SK-N-MC (cell line): ENCODE data around the gene OTUD3.

Experiments
- EZH2 ChIP-seq: fragments of 200-600 bp; sonication (generic); IDR thresholded peaks from one replicate; pipeline ENCODE4 v1.6.1; 2017; ENCODE audit warnings: antibody characterized with exemption
- FOXP2 ChIP-seq: optimal IDR thresholded peaks from 2 replicates; pipeline ENCODE3; 2011; ENCODE audit warnings: mild to moderate bottlenecking, moderate library complexity; ENCODE audit not compliant: insufficient read depth; ENCODE audit errors: extremely low read length, control extremely low read depth
- POLR2AphosphoS5 ChIP-seq: IDR thresholded peaks from 2 replicates; pipeline ENCODE4 v1.6.1; 2012; ENCODE audit warnings: mild to moderate bottlenecking, low read depth, low read length, borderline replicate concordance

DNA sequence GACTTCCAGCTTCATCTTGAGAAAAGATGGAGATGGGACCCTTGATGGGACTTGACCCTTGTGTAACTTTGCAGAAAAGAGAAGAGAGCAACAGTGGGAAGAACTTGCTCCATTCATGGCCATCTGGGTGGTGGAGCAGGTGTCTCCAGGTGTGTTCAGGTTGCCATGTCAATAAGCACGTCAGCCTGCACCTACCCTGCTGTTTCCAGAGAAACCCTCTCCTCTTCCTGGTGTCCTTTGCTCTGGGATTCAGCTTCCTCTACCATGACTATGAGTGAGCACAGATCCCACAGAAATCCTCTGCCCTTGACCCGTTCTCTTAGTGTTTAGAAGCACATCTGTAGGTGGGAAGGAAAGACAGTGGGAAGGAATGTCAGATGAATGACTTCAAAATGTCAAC is 21.8 kb upstream of the OTUD3 start:
- TF ChIP-seq EZH2 (no peak), POLR2AphosphoS5 (no peak), FOXP2 (no peak)
